Astrocyte (in vitro differentiated cells and primary cell): Measurements from ENCODE around the gene UGT1A7. TPM values are rescaled to one million over a fixed set of nuclear protein-coding genes. Genes with fewer than 3 reads are reported as not detected.

Source experiments
- DNase-seq: peaks from one replicate; pipeline ENCODE4 v3.0.0-alpha.2; 2010; ENCODE audit warnings: low read depth
- FAIRE-seq: peaks from 2 replicates; lab custom pipeline; 2011; peaks lifted over from hg19 to GRCh38; lab: Jason Lieb, UNC
- H2AFZ ChIP-seq: 2 replicates; pipeline ENCODE4 v1.6.0; 2012; ENCODE audit warnings: low read depth, low read length, inconsistent platforms
- H3K27ac ChIP-seq: 2 replicates; pipeline ENCODE4 v1.5.1; 2011; ENCODE audit warnings: low read depth, low read length, inconsistent platforms
- H3K27me3 ChIP-seq: 2 replicates; pipeline ENCODE4 v1.6.0; 2011; ENCODE audit warnings: low read length, inconsistent platforms; ENCODE audit not compliant: insufficient read depth
- H3K36me3 ChIP-seq: 2 replicates; pipeline ENCODE4 v1.5.1; 2011; ENCODE audit warnings: low read length, inconsistent platforms; ENCODE audit not compliant: insufficient read depth
- H3K4me1 ChIP-seq: 2 replicates; pipeline ENCODE4 v1.5.1; 2011; ENCODE audit warnings: low read length, inconsistent platforms; ENCODE audit not compliant: insufficient read depth
- H3K4me2 ChIP-seq: 2 replicates; pipeline ENCODE4 v1.6.0; 2012; ENCODE audit warnings: low read length, inconsistent platforms
- H3K4me3 ChIP-seq: 2 replicates; pipeline ENCODE4 v1.5.1; 2011; ENCODE audit warnings: low read depth, mild to moderate bottlenecking, low read length, inconsistent platforms; ENCODE audit not compliant: insufficient read depth
- H3K79me2 ChIP-seq: 2 replicates; pipeline ENCODE4 v1.6.0; 2012; ENCODE audit warnings: mild to moderate bottlenecking, low read length, inconsistent platforms; ENCODE audit not compliant: insufficient read depth
- H3K9ac ChIP-seq: 2 replicates; pipeline ENCODE4 v1.6.0; 2012; ENCODE audit warnings: mild to moderate bottlenecking, low read length, inconsistent platforms
- H3K9me3 ChIP-seq: 2 replicates; pipeline ENCODE4 v1.5.1; 2012; ENCODE audit warnings: low read depth, mild to moderate bottlenecking, low read length, inconsistent platforms; ENCODE audit not compliant: insufficient read depth
- H4K20me1 ChIP-seq: 2 replicates; pipeline ENCODE4 v1.6.0; 2012; ENCODE audit warnings: low read length, inconsistent platforms; ENCODE audit not compliant: insufficient read depth
- H3K27ac Mint-ChIP-seq: one replicate; pipeline ENCODE4 v1.8.0; 2021; ENCODE audit warnings: mild to moderate bottlenecking, mixed read lengths; ENCODE audit not compliant: unreplicated experiment
- H3K27me3 Mint-ChIP-seq: one replicate; pipeline ENCODE4 v1.8.0; 2021; ENCODE audit warnings: low read depth, mixed read lengths; ENCODE audit not compliant: unreplicated experiment
- H3K36me3 Mint-ChIP-seq: one replicate; pipeline ENCODE4 v1.8.0; 2021; ENCODE audit warnings: low read depth, mixed read lengths; ENCODE audit not compliant: unreplicated experiment
- H3K4me1 Mint-ChIP-seq: one replicate; pipeline ENCODE4 v1.8.0; 2021; ENCODE audit warnings: low read depth, mixed read lengths; ENCODE audit not compliant: unreplicated experiment
- H3K4me3 Mint-ChIP-seq: one replicate; pipeline ENCODE4 v1.8.0; 2021; ENCODE audit warnings: mild to moderate bottlenecking, moderate library complexity, mixed read lengths; ENCODE audit not compliant: unreplicated experiment
- H3K9me3 Mint-ChIP-seq: one replicate; pipeline ENCODE4 v1.8.0; 2021; ENCODE audit warnings: mild to moderate bottlenecking, mixed read lengths; ENCODE audit not compliant: unreplicated experiment
- EZH2 ChIP-seq: IDR thresholded peaks from 2 replicates; pipeline ENCODE4 v1.6.1; 2012; ENCODE audit warnings: mild to moderate bottlenecking, low read length, inconsistent platforms; ENCODE audit not compliant: insufficient read depth
- total RNA-seq: library from RNA; stranded (reverse); gene quantifications from 2 replicates; pipeline ENCODE4 v1.2.1, GENCODE V29; 2021
- TF ChIP-seq, protein P1 (sequence below): IDR thresholded peaks from 2 replicates; pipeline ENCODE4 v1.5.1; 2011; ENCODE audit warnings: low read depth, mild to moderate bottlenecking, inconsistent platforms, low read length, moderate library complexity; ENCODE audit not compliant: insufficient read depth

Gene UGT1A7
- total RNA-seq, 1 donor from 2014 or later: not detected

DNA sequence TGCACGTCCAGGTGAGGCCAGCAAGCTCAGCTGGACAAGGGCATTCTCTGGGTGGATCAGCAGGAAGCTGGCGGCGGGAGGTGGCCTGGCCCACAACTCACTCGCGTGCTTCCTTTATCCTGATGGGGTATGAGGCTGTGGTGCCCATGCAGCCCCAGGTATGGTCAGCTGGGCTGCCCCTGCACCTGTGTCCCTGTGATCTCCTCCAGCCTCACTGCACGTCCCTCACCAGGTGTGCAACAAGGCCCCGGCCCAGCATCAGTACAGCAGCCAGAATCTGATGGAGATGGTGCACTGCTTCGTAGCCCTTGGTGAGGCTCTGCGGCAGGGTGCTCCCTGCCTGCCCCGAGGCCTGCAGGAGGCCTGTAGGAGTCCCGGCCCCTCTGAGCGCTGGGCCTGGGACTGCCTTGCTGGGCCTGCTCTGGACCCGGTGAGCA, 114.1 kb downstream of the UGT1A7 start:
- Mint-ChIP-seq H3K36me3 (no peaks in the 10 kb centered on the region), H3K4me1 (no peaks in the 10 kb centered on the region), H3K4me3 (no peak overlapping the region), H3K27ac (no peak overlapping the region), H3K27me3 (peaks cover 28% of the 10 kb centered on the region), H3K9me3 (peaks cover 7% of the 10 kb centered on the region)
- Histone ChIP-seq H3K4me2 (no peak overlapping the region), H3K36me3 (no peaks in the 10 kb centered on the region), H3K9ac (no peak overlapping the region), H3K4me3 (no peak overlapping the region), H3K4me1 (no peaks in the 10 kb centered on the region), H3K27ac (no peak overlapping the region), H2AFZ (no peak overlapping the region), H3K27me3 (no peaks in the 10 kb centered on the region), H4K20me1 (no peaks in the 10 kb centered on the region), H3K9me3 (peaks cover 3% of the 10 kb centered on the region), H3K79me2 (no peaks in the 10 kb centered on the region)
- TF ChIP-seq, protein P1, sequence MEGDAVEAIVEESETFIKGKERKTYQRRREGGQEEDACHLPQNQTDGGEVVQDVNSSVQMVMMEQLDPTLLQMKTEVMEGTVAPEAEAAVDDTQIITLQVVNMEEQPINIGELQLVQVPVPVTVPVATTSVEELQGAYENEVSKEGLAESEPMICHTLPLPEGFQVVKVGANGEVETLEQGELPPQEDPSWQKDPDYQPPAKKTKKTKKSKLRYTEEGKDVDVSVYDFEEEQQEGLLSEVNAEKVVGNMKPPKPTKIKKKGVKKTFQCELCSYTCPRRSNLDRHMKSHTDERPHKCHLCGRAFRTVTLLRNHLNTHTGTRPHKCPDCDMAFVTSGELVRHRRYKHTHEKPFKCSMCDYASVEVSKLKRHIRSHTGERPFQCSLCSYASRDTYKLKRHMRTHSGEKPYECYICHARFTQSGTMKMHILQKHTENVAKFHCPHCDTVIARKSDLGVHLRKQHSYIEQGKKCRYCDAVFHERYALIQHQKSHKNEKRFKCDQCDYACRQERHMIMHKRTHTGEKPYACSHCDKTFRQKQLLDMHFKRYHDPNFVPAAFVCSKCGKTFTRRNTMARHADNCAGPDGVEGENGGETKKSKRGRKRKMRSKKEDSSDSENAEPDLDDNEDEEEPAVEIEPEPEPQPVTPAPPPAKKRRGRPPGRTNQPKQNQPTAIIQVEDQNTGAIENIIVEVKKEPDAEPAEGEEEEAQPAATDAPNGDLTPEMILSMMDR: no peak
- TF ChIP-seq EZH2: no peak
- no peak for DNase-seq
- FAIRE-seq: no peak

DNA sequence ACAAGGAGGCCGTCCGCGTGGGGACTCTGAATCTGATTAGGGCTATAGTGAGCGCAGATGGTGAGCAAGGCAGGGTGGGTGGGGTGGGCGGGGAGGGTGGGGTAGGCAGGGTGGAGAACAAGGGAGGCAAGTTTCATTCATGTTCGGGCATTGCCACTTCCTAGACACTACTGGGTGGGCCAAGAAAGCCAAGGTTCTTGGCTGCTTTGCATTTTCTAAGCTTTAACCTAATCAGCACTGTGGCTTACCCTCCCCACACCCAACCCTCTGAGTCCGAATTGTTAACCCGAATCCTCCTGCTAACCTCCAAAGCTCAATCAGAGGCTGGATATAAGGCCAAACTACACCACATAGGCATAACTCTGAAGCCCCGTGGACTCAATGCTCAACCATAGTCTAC, 114.6 kb downstream of the UGT1A7 start:
- H3K9me3 ChIP-seq: peaks cover 3% of the 10 kb centered on the region
- no peak for TF ChIP-seq EZH2
- TF ChIP-seq, protein P1: no peak
- FAIRE-seq: no peak
- no peak overlapping the region for H2AFZ ChIP-seq
- Mint-ChIP-seq H3K27ac (no peak overlapping the region), H3K4me1 (peaks cover 3% of the 10 kb centered on the region), H3K9me3 (peaks cover 7% of the 10 kb centered on the region), H3K4me3 (no peak overlapping the region), H3K36me3 (no peaks in the 10 kb centered on the region), H3K27me3 (peaks cover 23% of the 10 kb centered on the region)
- H4K20me1 ChIP-seq: no peaks in the 10 kb centered on the region
- no peaks in the 10 kb centered on the region for H3K36me3 ChIP-seq
- no peaks in the 10 kb centered on the region for H3K79me2 ChIP-seq
- DNase-seq: no peak
- H3K27me3 ChIP-seq: no peaks in the 10 kb centered on the region
- H3K27ac ChIP-seq: no peak overlapping the region
- H3K9ac ChIP-seq: no peak overlapping the region
- H3K4me2 ChIP-seq: no peak overlapping the region
- H3K4me3 ChIP-seq: no peak overlapping the region
- H3K4me1 ChIP-seq: peaks cover under 1% of the 10 kb centered on the region

DNA sequence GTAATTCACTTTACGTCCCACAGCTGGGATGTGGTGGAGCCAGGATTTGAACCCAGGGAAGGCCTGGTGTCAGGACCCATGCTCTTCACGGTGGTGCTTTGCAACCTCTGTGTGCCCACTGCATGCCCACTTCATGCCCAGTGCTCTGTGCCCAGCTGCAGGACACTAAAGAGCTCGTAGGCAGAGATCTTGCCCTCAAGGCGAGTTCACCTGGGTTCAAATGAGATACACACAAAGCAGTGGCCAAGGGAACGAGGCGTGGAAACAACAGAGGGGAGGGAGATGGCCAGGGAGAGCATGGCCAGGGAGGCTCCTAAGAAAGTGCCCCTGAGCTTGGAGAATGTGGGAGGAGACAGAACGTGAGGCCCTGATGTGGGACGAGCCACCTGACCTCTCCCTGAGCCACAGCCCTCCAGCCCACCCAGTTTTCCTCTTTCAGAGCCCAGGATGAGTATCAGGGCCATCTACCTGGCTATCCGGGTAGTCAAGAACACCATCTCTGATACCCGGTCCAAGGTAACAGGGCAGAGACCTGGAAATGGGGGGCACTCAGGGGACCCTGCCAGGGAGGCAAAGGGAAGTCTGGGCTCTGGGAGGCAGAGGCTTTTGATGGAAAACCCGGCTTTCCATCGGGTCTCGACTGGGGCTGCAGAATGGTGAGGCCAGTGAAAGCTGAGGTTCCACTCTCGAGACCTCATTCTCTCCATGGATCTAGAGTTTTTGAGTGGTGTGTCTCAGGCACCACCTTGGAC, 116.8 kb downstream of the UGT1A7 start:
- Histone ChIP-seq H2AFZ (no peak overlapping the region), H3K9ac (no peak overlapping the region), H3K79me2 (no peaks in the 10 kb centered on the region), H3K4me3 (no peak overlapping the region), H4K20me1 (no peaks in the 10 kb centered on the region), H3K9me3 (no peaks in the 10 kb centered on the region), H3K4me2 (no peak overlapping the region), H3K27ac (no peak overlapping the region), H3K4me1 (peaks cover 5% of the 10 kb centered on the region), H3K27me3 (no peaks in the 10 kb centered on the region), H3K36me3 (no peaks in the 10 kb centered on the region)
- Mint-ChIP-seq H3K27ac (no peak overlapping the region), H3K27me3 (peaks cover 28% of the 10 kb centered on the region), H3K36me3 (no peaks in the 10 kb centered on the region), H3K9me3 (peaks cover 4% of the 10 kb centered on the region), H3K4me1 (peaks cover 4% of the 10 kb centered on the region), H3K4me3 (no peak overlapping the region)
- FAIRE-seq (no peak), DNase-seq (no peak)
- TF ChIP-seq, protein P1: no peak
- TF ChIP-seq EZH2: no peak
